Heart right ventricle (tissue), 16 donors: Measurements from ENCODE around the gene PPP1R3C. TPM values are rescaled to one million over a fixed set of nuclear protein-coding genes. Genes with fewer than 3 reads are reported as not detected.

Experiments
- ATAC-seq, 8 donors: fragments of 200-7000 bp; cut with Tn5 transposase; one replicate each; pipeline ENCODE4 v1.9.1; 2020; ENCODE audit warnings: mild to moderate bottlenecking in 8 of 8, moderate library complexity in 8 of 8, moderate number of reproducible peaks in 1 of 8
- DNase-seq, 2 donors: peaks; one replicate each; pipeline ENCODE4 v3.0.0-alpha.2; 2020
- H3K27ac ChIP-seq, 10 donors: fragments of 200-600 bp; sonication (generic) in 2 of 10; one replicate each; pipeline versions ENCODE4 v1.5.0 to v1.8.0; 2020 to 2022; ENCODE audit warnings: mild to moderate bottlenecking in 3 of 10
- H3K27me3 ChIP-seq, 7 donors: fragments of 200-600 bp; one replicate each; pipeline ENCODE4 v1.8.0; 2021 to 2022; ENCODE audit warnings: mild to moderate bottlenecking in 2 of 7
- H3K36me3 ChIP-seq, 9 donors: fragments of 200-600 bp; sonication (generic) in 1 of 9; one replicate each; pipeline versions ENCODE4 v1.5.0 to v1.8.0; 2020 to 2022; ENCODE audit warnings: mild to moderate bottlenecking in 2 of 9
- H3K4me1 ChIP-seq, 9 donors: fragments of 200-600 bp; sonication (generic) in 1 of 9; one replicate each; pipeline versions ENCODE4 v1.5.0 to v1.8.0; 2020 to 2022; ENCODE audit warnings: mild to moderate bottlenecking in 4 of 9
- H3K4me3 ChIP-seq, 10 donors: fragments of 200-600 bp; sonication (generic) in 2 of 10; one replicate each; pipeline versions ENCODE4 v1.5.0 to v1.8.0; 2020 to 2022; ENCODE audit warnings: mild to moderate bottlenecking in 7 of 10, moderate library complexity in 2 of 10
- H3K9me3 ChIP-seq, 11 donors: fragments of 200-600 bp in 10 of 11; sonication (generic) in 2 of 11; one replicate each; pipeline versions ENCODE4 v1.5.0 to v1.8.0; 2013 to 2022; ENCODE audit warnings: mild to moderate bottlenecking in 2 of 11, control low read depth in 1 of 11, moderate library complexity in 1 of 11
- WGBS, 2 donors: extraction: QIAGEN DNeasy Blood & Tissue Kit; methylation state at CpG; one replicate each; pipeline ENCODE4 v1.1.7; 2013; ENCODE audit warnings: inconsistent platforms in 1 of 2; 5-methylcytosine and 5-hydroxymethylcytosine counted together
- intact Hi-C, 10 donors: fragments of 100-400 bp; cut with DNase I; formaldehyde crosslinking; loops; one replicate each; pipeline versions ENCODE4 v1.11.1 to v1.14.2; 2022
- polyA plus RNA-seq, 2 donors: library from polyadenylated mRNA; stranded (reverse); fragments of 200-250 nt; gene quantifications; one replicate each; pipeline ENCODE4 v1.2.3, GENCODE V29; 2013
- total RNA-seq, 10 donors: library from RNA; stranded (reverse); fragmentation: NEBNext Ultra II Directional in 3 of 10; extraction: Animal tissue kit (Norgen Biotek cat#: 25700) in 3 of 10; gene quantifications; one replicate each; pipeline versions ENCODE4 v1.2.1 to v1.2.4, GENCODE V29; 2021 to 2023
- TF ChIP-seq, protein P1 (sequence below), 9 donors: fragments of 200-600 bp; sonication (generic) in 2 of 9; IDR thresholded peaks; one replicate each; pipeline versions ENCODE4 v1.5.0 to v1.8.0; 2021 to 2022; ENCODE audit warnings: antibody characterized with exemption in 9 of 9, mild to moderate bottlenecking in 5 of 9, moderate library complexity in 1 of 9
- donor health status: Arrhythmogenic right ventricular cardiomyopathy.
- donor health status: ischemic (EF 13 %, LVEDD 7.1; RV severe dilation, severe dysfunction).
- donor health status: healthy with polysubstance abuse.
- donor health status: DM: no; HTN: yes; CAD: no.
- donor health status: DM: no; HTN: no; CAD: no.
- donor health status: ischemic (EF 25% LVEDD 6.9; RV normal size, moderate dysfunction).
- donor health status: ischemic (EF 25% LVEDD 5.7; RV mildly dilated, moderate dysfunction).
- donor health status: healthy.
- donor health status: DM: yes; HTN: yes; CAD: no.
- donor health status: Ischemic cardiomyopathy.
- donor health status: ischemic (EF 35%, LVEDD 5.7; RV mildly dilated, moderate dysfunction).
- donor health status: nonischemic (EF 11% LVEDD 7.7; RV severe dilation, severe dysfunction).
- donor health status: DM: yes; HTN: yes; CAD: no.
- donor health status: PGD.
- donor health status: ischemic (EF 29% LVEDD 5.4; RV normal size, mild dysfunction).
- donor health status: nonischemic (EF 23%, LVEDD 6.1; RV moderate dilation, normal function).

Gene PPP1R3C
- total and polyA plus RNA-seq, 12 donors = 27.5 to 315 (median 169) TPM

DNA sequence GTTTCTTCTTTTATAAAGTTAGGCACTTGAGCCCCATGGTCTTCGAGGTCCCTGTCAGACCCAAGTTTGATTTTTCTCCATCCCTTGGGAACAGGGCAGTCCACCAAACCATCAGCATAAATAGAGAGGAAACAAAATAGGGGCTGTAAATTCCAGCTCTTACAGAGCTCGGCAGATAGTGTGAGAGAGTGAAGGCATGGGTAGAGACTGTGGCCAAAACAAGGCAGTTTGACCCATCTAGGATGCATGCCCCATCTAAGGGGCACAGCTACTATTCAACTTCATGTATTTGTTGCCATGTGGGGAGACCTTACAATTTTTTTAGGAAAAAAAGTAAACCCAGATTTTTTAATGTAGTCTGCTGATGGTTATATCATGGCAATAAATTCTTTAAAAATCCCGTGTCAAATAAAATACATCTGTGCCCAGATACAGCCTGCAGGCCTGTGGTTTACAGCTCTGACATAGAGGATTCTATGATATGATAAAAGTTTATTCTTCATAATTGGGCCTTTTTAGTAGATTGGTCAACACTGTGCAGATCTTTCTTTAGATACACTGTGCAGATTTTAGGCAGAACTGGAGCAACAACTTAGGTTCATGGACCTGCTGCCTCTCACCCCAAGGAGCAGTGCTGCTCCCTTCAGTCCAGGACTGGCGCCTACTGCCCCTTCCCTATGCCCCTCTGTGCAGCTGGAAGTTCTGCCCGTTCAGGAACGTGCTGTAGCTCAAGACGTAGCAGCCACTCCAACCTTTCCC lies 5.3 kb downstream of the PPP1R3C start:
- Histone ChIP-seq H3K4me1 (peaks cover 0 to 37% (median 9%) of the 10 kb centered on the region in 9 donors), H3K9me3 (peaks cover 0 to 12% (median 0%) of the 10 kb centered on the region in 11 donors), H3K27ac (peak overlapping the region in 8 of 10 donors; percentile 56 to 88 (median 83)), H3K36me3 (peaks cover 0 to 74% (median 13%) of the 10 kb centered on the region in 9 donors), H3K4me3 (peak overlapping the region in 6 of 10 donors; percentile 61 to 86 (median 74)), H3K27me3 (peaks cover 0 to 5% (median 0%) of the 10 kb centered on the region in 7 donors)
- 33 to 52% methylated on average over 7 of the region's 7 CpGs for WGBS, 2 donors
- intact Hi-C loops = loop anchor here in 3 of 10 donors (5.0 kb wide), 2 partner anchors 35 to 1665 kb away; no protein-coding TSS in a partner anchor
- ATAC-seq = peak in 3 of 8 donors; percentile 23 to 62 (median 50)
- TF ChIP-seq, protein P1, sequence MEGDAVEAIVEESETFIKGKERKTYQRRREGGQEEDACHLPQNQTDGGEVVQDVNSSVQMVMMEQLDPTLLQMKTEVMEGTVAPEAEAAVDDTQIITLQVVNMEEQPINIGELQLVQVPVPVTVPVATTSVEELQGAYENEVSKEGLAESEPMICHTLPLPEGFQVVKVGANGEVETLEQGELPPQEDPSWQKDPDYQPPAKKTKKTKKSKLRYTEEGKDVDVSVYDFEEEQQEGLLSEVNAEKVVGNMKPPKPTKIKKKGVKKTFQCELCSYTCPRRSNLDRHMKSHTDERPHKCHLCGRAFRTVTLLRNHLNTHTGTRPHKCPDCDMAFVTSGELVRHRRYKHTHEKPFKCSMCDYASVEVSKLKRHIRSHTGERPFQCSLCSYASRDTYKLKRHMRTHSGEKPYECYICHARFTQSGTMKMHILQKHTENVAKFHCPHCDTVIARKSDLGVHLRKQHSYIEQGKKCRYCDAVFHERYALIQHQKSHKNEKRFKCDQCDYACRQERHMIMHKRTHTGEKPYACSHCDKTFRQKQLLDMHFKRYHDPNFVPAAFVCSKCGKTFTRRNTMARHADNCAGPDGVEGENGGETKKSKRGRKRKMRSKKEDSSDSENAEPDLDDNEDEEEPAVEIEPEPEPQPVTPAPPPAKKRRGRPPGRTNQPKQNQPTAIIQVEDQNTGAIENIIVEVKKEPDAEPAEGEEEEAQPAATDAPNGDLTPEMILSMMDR (IDR thresholded peaks at IDR 0.05) = peak in 2 of 9 donors; percentile 24 to 25
- DNase-seq = no peak

DNA sequence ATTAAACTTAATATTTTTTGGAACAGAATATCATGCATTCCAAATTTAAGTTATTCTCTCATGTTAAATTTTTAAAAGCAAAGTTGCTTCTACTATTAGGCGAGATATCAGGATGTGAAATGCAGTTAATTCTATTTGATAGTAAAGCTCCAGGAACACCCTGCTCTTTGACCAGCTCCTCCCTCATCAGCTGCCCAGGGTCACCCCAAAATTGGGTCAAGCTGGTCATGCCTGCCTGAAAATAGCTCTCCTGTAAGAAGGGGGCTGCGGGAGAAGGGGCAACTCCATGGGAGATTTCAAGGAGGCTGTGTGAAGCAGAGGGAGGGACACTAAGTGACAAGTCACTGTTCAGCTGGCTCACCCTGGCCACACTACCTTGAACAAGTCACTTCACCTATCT lies 5.9 kb downstream of the PPP1R3C start:
- WGBS, 2 donors = 77% methylated on average over 2 of the region's 2 CpGs
- H3K9me3 ChIP-seq = peaks cover 0 to 18% (median 0%) of the 10 kb centered on the region in 11 donors
- peak overlapping the region in 6 of 10 donors; percentile 39 to 87 (median 83) for H3K27ac ChIP-seq
- H3K36me3 ChIP-seq = peaks cover 0 to 74% (median 13%) of the 10 kb centered on the region in 9 donors
- H3K27me3 ChIP-seq = no peaks in the 10 kb centered on the region
- ATAC-seq = peak in 3 of 8 donors; percentile 4 to 28 (median 19)
- H3K4me1 ChIP-seq = peaks cover 0 to 42% (median 9%) of the 10 kb centered on the region in 9 donors
- no peak overlapping the region for H3K4me3 ChIP-seq
- no peak for DNase-seq
- intact Hi-C loops = loop anchor here in 3 of 10 donors (5.0 kb wide), 2 partner anchors 35 to 1665 kb away; no protein-coding TSS in a partner anchor
- TF ChIP-seq, protein P1 (IDR thresholded peaks at IDR 0.05) = no peak

DNA sequence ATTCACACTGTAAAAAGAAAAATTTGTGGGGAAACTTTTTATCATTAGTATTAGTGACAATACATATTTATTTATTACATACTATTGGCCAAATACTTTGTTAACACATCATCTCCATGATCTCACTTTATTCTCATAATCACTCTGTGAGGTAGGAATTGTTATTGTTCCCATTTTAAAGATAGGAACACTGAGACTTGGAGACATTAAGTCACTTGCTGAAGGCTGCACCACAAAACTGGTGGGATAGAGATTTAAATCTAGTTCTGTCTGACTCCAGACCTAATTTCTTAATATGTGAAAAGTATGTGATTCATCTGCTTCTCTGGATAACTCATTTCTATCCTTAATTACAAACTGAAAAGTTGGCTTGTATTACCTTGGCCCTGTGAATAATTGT lies 8.2 kb downstream of the PPP1R3C start:
- intact Hi-C loops = loop anchor here in 5 of 10 donors (5.0 kb wide), 4 partner anchors 32 to 1668 kb away; no protein-coding TSS in a partner anchor
- DNase-seq = no peak
- Histone ChIP-seq H3K4me1 (peaks cover 0 to 43% (median 6%) of the 10 kb centered on the region in 9 donors), H3K36me3 (peaks cover 0 to 68% (median 3%) of the 10 kb centered on the region in 9 donors), H3K27ac (no peak overlapping the region), H3K27me3 (no peaks in the 10 kb centered on the region), H3K9me3 (peaks cover 0 to 23% (median 0%) of the 10 kb centered on the region in 11 donors), H3K4me3 (no peak overlapping the region)
- TF ChIP-seq, protein P1 (IDR thresholded peaks at IDR 0.05) = no peak
- no peak for ATAC-seq

DNA sequence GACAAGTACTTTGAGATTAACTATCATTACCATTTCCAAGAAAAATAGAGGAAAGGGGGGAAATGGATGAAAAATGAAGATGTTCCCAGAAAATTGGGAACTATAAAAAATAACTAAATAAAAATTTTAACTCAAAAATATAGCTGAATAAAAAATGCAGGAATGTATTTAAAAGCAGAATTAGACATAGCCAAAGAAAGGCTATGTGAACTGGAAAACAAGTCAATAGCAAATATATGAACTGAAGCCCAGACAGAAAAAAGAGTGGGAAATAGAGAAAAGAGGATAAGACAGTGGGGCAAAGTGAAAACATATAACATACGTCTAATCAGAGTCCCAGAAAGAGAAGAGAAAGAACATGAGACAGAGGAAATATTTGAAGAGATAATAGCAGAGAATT lies 10.3 kb downstream of the PPP1R3C start:
- H3K4me3 ChIP-seq = no peak overlapping the region
- H3K9me3 ChIP-seq = peaks cover 0 to 23% (median 0%) of the 10 kb centered on the region in 11 donors
- WGBS, 2 donors = 97 to 100% methylated on average over 1 of the region's 1 CpG
- ATAC-seq (no peak), DNase-seq (no peak)
- no peaks in the 10 kb centered on the region for H3K27me3 ChIP-seq
- peak overlapping the region in 1 of 10 donors; percentile 25 for H3K27ac ChIP-seq
- TF ChIP-seq, protein P1 (IDR thresholded peaks at IDR 0.05) = no peak
- peaks cover 0 to 28% (median 3%) of the 10 kb centered on the region in 9 donors for H3K4me1 ChIP-seq
- H3K36me3 ChIP-seq = peaks cover 0 to 50% (median 0%) of the 10 kb centered on the region in 9 donors
- intact Hi-C loops = loop anchor here in 2 of 10 donors (5.0 kb wide), 2 partner anchors 35 to 65 kb away; no protein-coding TSS in a partner anchor
